Neuronal stem cell (in vitro differentiated cells): ENCODE data around the gene PSTPIP1.

Experiments used
- DNase-seq: peaks from one replicate; pipeline ENCODE4 v3.0.0-alpha.2; 2013; ENCODE audit warnings: low spot score
- H2AFZ ChIP-seq: one replicate; pipeline ENCODE4 v1.6.1; 2013; ENCODE audit warnings: mild to moderate bottlenecking, low read length, inconsistent platforms
- H2AK5ac ChIP-seq: 2 replicates; pipeline ENCODE4 v1.6.1; 2013; ENCODE audit warnings: low read depth, mild to moderate bottlenecking, inconsistent platforms, low read length, moderate library complexity, mixed read lengths
- H2BK120ac ChIP-seq: 2 replicates; pipeline ENCODE4 v1.6.1; 2013; ENCODE audit warnings: low read depth, mild to moderate bottlenecking, inconsistent platforms, low read length, moderate library complexity, mixed read lengths
- H2BK12ac ChIP-seq: one replicate; pipeline ENCODE4 v1.6.1; 2013; ENCODE audit warnings: low read length, inconsistent platforms
- H2BK15ac ChIP-seq: 2 replicates; pipeline ENCODE4 v1.6.1; 2013; ENCODE audit warnings: mild to moderate bottlenecking, low read length, inconsistent platforms, mixed read lengths
- H2BK5ac ChIP-seq: one replicate; pipeline ENCODE4 v1.6.1; 2013; ENCODE audit warnings: inconsistent platforms, mild to moderate bottlenecking, low read length, moderate library complexity
- H3K14ac ChIP-seq: one replicate; pipeline ENCODE4 v1.6.1; 2013; ENCODE audit warnings: low read length, inconsistent platforms
- H3K18ac ChIP-seq: 2 replicates; pipeline ENCODE4 v1.6.1; 2013; ENCODE audit warnings: low read length, inconsistent platforms
- H3K23ac ChIP-seq: 2 replicates; pipeline ENCODE4 v1.6.1; 2013; ENCODE audit warnings: low read depth, mild to moderate bottlenecking, mixed read lengths, low read length, inconsistent platforms; ENCODE audit not compliant: poor library complexity
- H3K27ac ChIP-seq: replicated peaks from 3 replicates; pipeline ENCODE4 v1.5.1; 2013; ENCODE audit warnings: low read length, inconsistent platforms
- H3K27me3 ChIP-seq, 3 experiments: 2 replicates each; pipeline ENCODE4 v1.6.1; 2013; ENCODE audit warnings: low read length in 3 of 3, mild to moderate bottlenecking in 2 of 3, inconsistent platforms in 1 of 3, low read depth in 1 of 3, mixed read lengths in 1 of 3, moderate library complexity in 1 of 3; ENCODE audit not compliant: control insufficient read depth in 3 of 3, insufficient read depth in 3 of 3
- H3K36me3 ChIP-seq, 2 donors: replicated peaks in 1 of 2; 2 replicates each; pipeline ENCODE4 v1.6.1; 2013; ENCODE audit warnings: low read length in 2 of 2; ENCODE audit not compliant: control insufficient read depth in 2 of 2, insufficient read depth in 2 of 2
- H3K4ac ChIP-seq: 2 replicates; pipeline ENCODE4 v1.6.1; 2013; ENCODE audit warnings: inconsistent platforms, mild to moderate bottlenecking, low read length, moderate library complexity
- H3K4me1 ChIP-seq, 2 donors: 1 replicate in 1 of 2; 2 replicates in 1 of 2; pipeline ENCODE4 v1.6.1; 2013; ENCODE audit warnings: low read length in 2 of 2, low read depth in 1 of 2; ENCODE audit not compliant: control insufficient read depth in 2 of 2, insufficient read depth in 1 of 2
- H3K4me2 ChIP-seq: one replicate; pipeline ENCODE4 v1.6.1; 2013; ENCODE audit warnings: mild to moderate bottlenecking, low read length, inconsistent platforms; ENCODE audit not compliant: insufficient read depth, poor library complexity, severe bottlenecking
- H3K4me3 ChIP-seq, 2 donors: 2 replicates each; pipeline ENCODE4 v1.5.1; 2013; ENCODE audit warnings: low read length in 2 of 2, mild to moderate bottlenecking in 2 of 2, inconsistent platforms in 1 of 2, moderate library complexity in 1 of 2
- H3K79me1 ChIP-seq: one replicate; pipeline ENCODE4 v1.6.1; 2013; ENCODE audit warnings: low read depth, mild to moderate bottlenecking, inconsistent platforms, low read length, moderate library complexity
- H3K9ac ChIP-seq: one replicate; pipeline ENCODE4 v1.6.1; 2013; ENCODE audit warnings: mild to moderate bottlenecking, low read depth, low read length, inconsistent platforms; ENCODE audit not compliant: poor library complexity
- H3K9me3 ChIP-seq, 2 donors: replicated peaks in 1 of 2; 2 replicates each; pipeline versions ENCODE3 to v1.6.1; 2013; ENCODE audit warnings: low read length in 2 of 2, mild to moderate bottlenecking in 2 of 2, inconsistent platforms in 1 of 2, low read depth in 1 of 2, mixed read lengths in 1 of 2, moderate library complexity in 1 of 2; ENCODE audit not compliant: control insufficient read depth in 2 of 2, insufficient read depth in 1 of 2
- H4K8ac ChIP-seq: one replicate; pipeline ENCODE4 v1.6.1; 2013; ENCODE audit warnings: low read depth, mild to moderate bottlenecking, inconsistent platforms, low read length, moderate library complexity
- H4K91ac ChIP-seq: one replicate; pipeline ENCODE4 v1.6.1; 2013; ENCODE audit warnings: low read length, low read depth, mild to moderate bottlenecking, inconsistent platforms; ENCODE audit not compliant: poor library complexity
- WGBS, 2 donors: extraction: QIAGEN DNeasy Blood & Tissue Kit; methylation state at CpG; one replicate each; pipeline ENCODE4 v1.1.7; 2013; ENCODE audit warnings: missing lambda C conversion rate in 2 of 2, mixed read lengths in 1 of 2; ENCODE audit not compliant: insufficient read length in 2 of 2, insufficient replicate concordance in 1 of 2; ENCODE audit errors: extremely low coverage in 2 of 2; 5-methylcytosine and 5-hydroxymethylcytosine counted together

The PSTPIP1 gene

GRCh38 chr15:77017761-77018720 is 23.1 kb downstream of the PSTPIP1 start:
- no peak overlapping the region for H3K4me3 ChIP-seq
- WGBS, 2 donors: no CpG with 5 or more reads among the region's 20 CpGs
- H2BK12ac ChIP-seq: peak overlapping the region; percentile 60
- H3K14ac ChIP-seq: no peak overlapping the region
- H3K23ac ChIP-seq: peak overlapping the region; percentile 63
- H3K79me1 ChIP-seq: no peaks in the 10 kb centered on the region
- H4K8ac ChIP-seq: peak overlapping the region; percentile 25
- no peak overlapping the region for H2BK5ac ChIP-seq
- peaks cover 0 to 2% of the 10 kb centered on the region in 2 donors for H3K9me3 ChIP-seq
- H2BK15ac ChIP-seq: peak overlapping the region; percentile 90
- H3K27me3 ChIP-seq: peaks cover 0 to 62% (median 3%) of the 10 kb centered on the region in 3 experiments
- no peak overlapping the region for H3K4ac ChIP-seq
- no peak overlapping the region for H3K4me2 ChIP-seq
- H3K36me3 ChIP-seq: peaks cover 0 to 2% of the 10 kb centered on the region in 2 donors
- H2AFZ ChIP-seq: no peak overlapping the region
- H3K27ac ChIP-seq: no peak overlapping the region
- H3K18ac ChIP-seq: peak overlapping the region; percentile 71
- no peaks in the 10 kb centered on the region for H3K4me1 ChIP-seq
- H3K9ac ChIP-seq: no peak overlapping the region
- no peak for DNase-seq
- no peak overlapping the region for H4K91ac ChIP-seq
- peak overlapping the region; percentile 72 for H2AK5ac ChIP-seq
- H2BK120ac ChIP-seq: no peak overlapping the region

GRCh38 chr15:77018796-77019505 is 24.0 kb downstream of the PSTPIP1 start:
- Histone ChIP-seq H4K91ac (no peak overlapping the region), H3K27ac (no peak overlapping the region), H4K8ac (no peak overlapping the region), H3K18ac (peak overlapping the region; percentile 39), H2BK5ac (peak overlapping the region; percentile 59), H3K9ac (no peak overlapping the region), H3K4me1 (no peaks in the 10 kb centered on the region), H3K23ac (no peak overlapping the region), H2BK120ac (no peak overlapping the region), H3K4me3 (no peak overlapping the region), H3K9me3 (peaks cover 0 to 2% of the 10 kb centered on the region in 2 donors), H2BK15ac (peak overlapping the region; percentile 90), H3K14ac (no peak overlapping the region), H2BK12ac (no peak overlapping the region), H3K4me2 (no peak overlapping the region), H3K79me1 (no peaks in the 10 kb centered on the region), H3K4ac (no peak overlapping the region), H2AFZ (peak overlapping the region; percentile 30), H3K36me3 (peaks cover 0 to 2% of the 10 kb centered on the region in 2 donors), H2AK5ac (peak overlapping the region; percentile 83), H3K27me3 (peaks cover 0 to 53% (median 3%) of the 10 kb centered on the region in 3 experiments)
- no CpG with 5 or more reads among the region's 11 CpGs for WGBS, 2 donors
- DNase-seq: no peak

GRCh38 chr15:77019521-77020331 is 24.8 kb downstream of the PSTPIP1 start:
- H3K4me2 ChIP-seq: no peak overlapping the region
- no peak for DNase-seq
- peaks cover 0 to 45% (median 3%) of the 10 kb centered on the region in 3 experiments for H3K27me3 ChIP-seq

More at GRCh38 chr15:77019521-77020331, 24.8 kb downstream of the PSTPIP1 start:
- Histone ChIP-seq H3K18ac (peak overlapping the region; percentile 77), H3K23ac (peak overlapping the region; percentile 86), H2BK15ac (peak overlapping the region; percentile 38), H3K4me3 (peak overlapping the region in 1 of 2 donors; percentile 19), H3K4ac (no peak overlapping the region), H2AK5ac (peak overlapping the region; percentile 83), H3K14ac (no peak overlapping the region), H3K9me3 (peaks cover 0 to 2% of the 10 kb centered on the region in 2 donors), H2AFZ (peak overlapping the region; percentile 30), H2BK12ac (no peak overlapping the region), H4K91ac (no peak overlapping the region), H3K36me3 (peaks cover 0 to 2% of the 10 kb centered on the region in 2 donors), H2BK5ac (peak overlapping the region; percentile 59), H2BK120ac (no peak overlapping the region), H3K27ac (no peak overlapping the region), H4K8ac (no peak overlapping the region), H3K9ac (peak overlapping the region; percentile 50), H3K79me1 (no peaks in the 10 kb centered on the region), H3K4me1 (peaks cover 0 to 1% of the 10 kb centered on the region in 2 donors)
- no CpG with 5 or more reads among the region's 12 CpGs for WGBS, 2 donors
